Left forelimb (tissue), 1 donor: ENCODE measurements around the gene CLEC4M.

Experiments
- DNase-seq: peaks from one replicate; pipeline ENCODE4 v3.0.0-alpha.2; 2018; ENCODE audit warnings: low spot score

CLEC4M gene, protein sequence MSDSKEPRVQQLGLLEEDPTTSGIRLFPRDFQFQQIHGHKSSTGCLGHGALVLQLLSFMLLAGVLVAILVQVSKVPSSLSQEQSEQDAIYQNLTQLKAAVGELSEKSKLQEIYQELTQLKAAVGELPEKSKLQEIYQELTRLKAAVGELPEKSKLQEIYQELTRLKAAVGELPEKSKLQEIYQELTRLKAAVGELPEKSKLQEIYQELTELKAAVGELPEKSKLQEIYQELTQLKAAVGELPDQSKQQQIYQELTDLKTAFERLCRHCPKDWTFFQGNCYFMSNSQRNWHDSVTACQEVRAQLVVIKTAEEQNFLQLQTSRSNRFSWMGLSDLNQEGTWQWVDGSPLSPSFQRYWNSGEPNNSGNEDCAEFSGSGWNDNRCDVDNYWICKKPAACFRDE

DNA sequence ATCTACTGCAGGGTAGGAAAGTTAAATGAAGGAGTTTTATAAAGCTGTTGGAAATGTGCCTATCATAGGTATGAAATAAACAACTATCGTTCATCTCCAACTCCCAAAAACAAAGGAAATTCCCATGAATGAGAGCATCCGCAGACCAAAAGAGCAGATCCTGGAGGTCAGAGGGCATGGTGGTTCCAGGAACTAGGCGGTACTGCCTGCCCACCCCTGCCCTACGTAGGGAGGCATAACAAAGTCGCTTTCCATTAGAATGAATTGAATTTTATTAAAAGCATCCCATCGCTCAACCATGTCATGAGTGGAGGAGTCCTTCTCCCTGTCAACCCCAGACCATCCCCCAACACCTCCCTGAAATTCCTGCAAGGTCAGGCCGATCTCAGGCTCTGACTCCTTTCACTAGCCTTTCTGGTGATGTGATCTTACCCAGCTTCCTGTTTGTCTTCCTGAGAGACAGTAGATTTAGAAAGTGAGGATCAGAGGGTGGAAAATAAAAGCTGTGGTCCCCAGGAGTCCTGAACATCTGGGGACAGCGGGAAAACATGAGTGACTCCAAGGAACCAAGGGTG, at the start of gene CLEC4M:
Gene CLEC4M, plus strand, starts transcription at position 525 of the 575 bp plus-strand sequence. Its CDS starts 24 bp downstream, at position 549.
- no peak for DNase-seq

DNA sequence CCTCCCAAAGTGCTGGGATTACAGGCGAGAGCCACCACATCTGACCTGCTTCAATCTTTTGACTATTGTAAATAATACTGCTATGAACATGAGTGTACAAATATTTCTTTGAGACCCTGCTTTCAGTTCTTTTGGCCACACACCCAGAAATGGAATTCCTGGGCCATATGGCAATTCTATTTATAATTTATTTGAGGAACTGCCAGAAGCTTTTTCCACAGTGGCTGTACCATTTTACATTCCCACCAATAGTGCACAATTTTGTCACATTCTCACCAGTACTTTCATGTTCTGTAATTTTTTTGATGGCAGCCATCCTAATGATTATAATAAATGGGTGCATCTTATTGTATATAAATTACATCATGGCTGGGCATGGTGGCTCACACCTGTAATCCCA, 47.4 kb upstream of the CLEC4M start:
- no peak for DNase-seq

DNA sequence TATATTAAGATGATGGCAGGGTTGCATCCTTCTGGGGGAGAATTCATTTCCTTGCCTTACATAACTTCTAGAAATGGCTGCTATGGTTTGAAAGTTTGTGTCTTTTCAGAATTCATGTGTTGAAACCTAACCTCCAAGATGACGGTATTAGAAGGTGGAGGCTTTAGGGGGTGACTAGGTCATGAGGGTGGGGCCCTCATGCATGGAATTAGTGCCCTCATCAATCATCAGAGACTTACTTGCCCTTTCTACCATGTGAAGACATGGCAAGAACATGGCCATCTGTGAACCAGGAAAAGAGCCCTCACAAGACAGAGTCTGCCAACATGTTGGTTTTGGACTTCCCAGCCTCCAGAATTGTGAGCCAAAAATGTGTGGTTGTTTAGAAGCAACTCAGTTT, 46.3 kb upstream of the CLEC4M start:
- no peak for DNase-seq

DNA sequence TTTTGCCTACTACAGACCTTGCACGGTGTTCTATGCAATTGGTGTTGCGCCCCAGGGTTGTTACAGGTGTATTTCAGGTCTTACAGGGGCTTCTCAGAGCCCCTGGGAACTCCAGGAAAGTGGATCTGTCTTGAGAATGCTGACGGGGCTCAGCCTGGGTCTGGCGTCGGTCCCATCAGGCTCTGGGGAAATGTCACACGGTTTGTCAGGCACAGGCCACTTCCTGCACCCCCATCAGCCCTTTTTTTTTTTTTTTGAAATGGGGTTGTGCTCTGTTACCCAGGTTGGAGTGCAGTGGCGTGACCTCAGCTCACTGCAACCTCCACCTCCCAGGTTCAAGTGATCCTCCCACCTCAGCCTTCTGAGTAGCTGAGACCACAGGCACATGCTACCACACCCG, 44.4 kb upstream of the CLEC4M start:
- DNase-seq = no peak

DNA sequence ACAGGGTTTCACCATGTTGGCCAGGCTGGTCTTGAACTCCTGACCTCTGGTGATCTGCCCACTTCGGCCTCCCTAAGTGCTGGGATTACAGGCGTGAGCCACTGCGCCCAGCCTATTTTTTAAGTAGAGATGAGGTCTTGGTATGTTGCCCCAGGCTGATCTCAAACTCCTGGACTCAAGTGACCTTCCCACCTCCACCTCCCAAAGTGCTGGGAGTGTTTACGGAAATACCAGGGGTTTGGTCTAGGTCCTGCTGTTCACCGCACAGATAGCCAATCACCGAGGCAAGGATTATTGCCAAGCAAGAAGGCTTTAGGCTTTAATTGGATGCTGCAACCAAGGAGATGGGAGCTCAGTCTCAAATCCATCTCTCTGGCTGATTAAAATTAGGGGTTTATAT, 42.7 kb upstream of the CLEC4M start:
- no peak for DNase-seq

DNA sequence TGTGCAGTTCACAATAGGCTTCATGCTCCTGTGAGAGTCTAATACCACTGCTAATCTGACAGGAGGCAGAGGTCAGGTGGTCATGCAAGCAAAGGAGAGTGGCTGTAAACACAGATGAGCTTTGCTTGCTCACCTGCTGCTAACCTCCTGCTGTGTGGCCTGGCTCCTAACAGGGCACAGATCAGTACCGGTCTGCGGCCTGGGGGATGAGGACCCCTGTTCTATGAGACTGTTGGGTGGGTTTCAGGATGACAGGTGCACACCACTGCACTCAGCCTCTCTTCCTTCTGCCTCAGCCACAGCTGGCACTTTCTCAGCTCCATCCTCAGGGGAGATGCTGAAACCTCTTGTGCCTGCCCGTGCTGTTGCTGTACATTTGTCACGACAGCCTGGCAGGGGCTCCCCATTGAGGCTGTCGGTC, 40.8 kb upstream of the CLEC4M start:
- no peak for DNase-seq

DNA sequence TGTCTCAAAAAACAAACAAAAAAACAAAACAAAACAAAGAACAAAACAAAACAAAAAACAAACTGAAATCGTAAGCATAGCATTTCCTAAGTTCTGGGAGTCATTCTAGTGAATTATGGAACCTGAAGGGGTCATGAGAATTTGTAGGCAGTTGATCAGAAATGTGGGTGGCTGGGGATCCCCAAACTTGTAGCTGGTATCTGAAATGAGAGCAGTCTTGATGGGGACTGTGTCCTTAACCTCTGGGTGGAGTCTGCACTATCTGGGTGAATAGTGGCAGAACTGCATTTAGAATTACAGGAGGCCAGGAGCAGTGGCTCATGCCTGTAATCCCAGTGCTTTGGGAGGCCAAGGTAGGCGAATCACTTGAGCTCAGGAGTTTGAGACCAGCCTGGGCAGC, 37.3 kb upstream of the CLEC4M start:
- no peak for DNase-seq

DNA sequence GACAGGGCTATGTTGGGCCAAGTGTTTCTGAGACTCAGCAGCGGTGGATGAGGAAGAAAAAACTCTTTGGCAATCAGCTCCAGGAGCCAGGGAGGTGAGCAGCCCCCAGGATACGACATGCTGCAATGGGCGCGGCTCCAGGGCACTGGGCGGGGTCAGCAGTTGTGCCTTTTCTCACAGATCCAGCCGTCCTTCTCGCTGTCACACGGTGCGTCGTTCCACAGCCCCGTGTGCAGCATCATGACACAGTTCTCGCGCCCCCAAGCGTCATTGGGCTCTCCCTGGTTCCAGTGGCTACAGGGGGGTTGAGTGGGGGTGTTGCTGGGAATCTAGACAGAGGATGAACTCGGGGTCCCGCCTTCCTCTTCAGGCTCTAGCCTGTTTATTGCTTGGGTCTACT, 33.8 kb upstream of the CLEC4M start:
- DNase-seq = no peak

DNA sequence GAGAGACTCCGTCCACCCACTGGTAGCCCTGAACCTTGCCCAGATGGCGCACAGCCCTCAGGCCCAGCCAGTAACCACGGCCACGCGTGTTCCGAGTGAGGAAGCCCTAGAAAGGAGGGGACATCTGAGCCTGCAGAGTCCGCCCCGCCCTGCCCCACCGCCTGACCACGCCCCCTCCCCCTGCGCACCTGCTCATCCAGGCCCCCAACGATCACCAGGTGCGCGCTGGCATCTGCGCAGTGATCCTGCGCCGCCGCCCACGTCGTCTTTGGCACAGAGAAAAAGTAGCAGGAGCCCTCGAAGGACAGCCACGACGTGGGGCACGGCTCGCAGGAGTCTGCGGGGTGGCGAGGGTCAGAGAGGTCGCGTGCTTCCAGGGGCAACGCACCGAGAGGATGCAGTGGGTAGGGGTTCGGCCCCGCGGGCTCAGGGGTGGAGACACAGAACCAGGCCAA, 33.2 kb upstream of the CLEC4M start:
- no peak for DNase-seq

DNA sequence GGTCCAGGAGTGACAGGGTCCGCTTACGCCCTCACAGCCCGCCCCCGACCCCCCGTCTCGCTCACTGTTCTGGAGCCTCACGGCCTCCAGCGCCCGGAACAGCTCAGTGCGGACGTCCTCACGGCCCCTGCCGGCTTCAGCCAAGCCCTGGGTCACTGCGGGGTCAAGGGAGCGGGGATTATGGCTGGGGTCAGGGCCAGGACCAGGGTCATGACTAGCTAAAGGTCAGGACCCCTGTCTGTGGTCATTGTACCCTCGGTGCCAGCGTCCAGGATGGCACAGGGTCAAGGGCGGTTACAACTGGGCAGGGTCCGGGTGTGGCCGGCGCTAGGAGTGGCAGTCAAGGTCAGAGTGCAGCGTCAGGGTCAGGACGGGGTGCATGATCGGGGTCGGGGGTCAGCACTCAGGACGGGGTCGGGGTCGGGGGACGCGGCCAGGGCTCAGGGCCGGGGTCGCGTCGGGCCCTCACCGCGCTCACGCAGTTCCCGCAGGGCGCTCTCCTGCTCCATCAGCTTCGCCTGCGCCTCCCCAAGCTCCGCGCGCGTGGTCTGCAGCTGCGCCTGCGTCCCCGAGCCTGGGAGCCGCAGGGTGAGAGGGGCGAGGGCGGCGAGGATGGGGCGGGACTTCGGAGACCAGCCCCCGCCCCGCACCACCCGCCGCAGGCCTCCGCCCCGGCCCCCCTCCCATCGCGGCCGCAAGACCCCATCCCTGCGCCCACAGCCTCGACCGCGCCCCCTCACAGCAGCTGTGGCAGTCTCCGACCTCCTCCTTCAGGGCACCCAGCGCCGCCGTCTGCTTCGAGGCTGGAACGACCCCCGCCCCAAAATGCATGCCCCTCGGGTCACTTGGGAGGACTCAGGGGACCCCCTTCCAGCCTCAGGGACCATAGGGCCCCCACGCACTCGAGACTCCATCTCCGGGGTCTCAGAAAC, 32.5 kb upstream of the CLEC4M start:
- DNase-seq = no peak

DNA sequence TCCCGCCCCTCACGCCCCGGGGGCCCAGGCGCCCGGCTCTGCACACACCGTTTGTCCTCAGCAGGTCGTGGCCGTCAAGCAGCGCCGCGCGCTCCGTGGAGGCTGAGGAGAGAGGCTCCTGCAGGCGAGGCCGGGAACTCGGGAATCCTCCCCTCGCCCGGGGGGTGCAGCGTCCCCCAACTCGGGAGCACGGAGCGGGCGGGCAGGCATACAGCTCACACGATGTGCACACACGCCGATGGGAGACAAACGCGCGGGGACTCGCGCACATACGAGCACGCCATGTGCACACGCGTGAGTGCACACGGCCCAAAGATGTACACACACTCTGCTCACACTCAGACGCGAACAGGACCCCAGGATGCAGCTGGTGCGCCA, 31.8 kb upstream of the CLEC4M start:
- no peak for DNase-seq

DNA sequence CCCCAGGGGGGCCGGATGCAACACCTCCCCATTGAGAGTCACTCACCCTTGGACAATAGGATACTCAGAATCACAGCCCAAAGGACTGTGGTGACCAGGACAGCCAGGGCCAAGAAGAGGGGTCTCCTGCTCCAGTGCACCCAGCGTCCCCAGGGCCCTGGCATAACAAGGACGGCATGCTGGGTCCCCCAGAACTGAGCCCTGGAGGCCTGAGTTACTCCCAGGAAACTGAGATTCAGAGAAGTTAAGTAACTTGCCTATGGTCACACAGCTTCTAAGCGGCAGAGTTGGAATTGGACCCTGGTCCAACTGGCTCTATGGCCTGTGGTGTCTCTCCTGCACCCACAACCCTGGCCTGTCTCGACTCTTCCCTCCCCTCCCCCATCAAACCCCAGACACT, 31.4 kb upstream of the CLEC4M start:
- no peak for DNase-seq

DNA sequence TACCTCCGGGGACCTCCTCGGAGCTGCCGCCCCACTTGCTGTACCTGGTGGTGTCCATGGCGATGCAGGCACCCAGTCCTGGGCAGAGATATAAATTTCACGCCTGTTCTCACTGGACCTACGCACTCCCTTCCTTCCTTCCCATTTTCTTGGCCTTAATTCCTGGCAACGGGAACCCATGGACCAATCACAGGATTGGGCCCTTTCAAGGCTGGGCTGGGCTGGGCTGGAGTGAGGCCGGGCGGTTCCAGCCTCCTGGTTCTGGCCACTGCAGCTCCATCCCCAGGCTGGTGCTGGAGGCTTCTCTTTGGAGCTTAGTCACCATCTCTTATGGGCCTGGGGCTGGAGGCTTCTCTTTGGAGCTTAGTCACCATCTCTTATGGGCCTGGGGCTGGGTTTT, 31.0 kb upstream of the CLEC4M start, which contains the start of gene CLEC4G:
Gene CLEC4G, minus strand, starts transcription at position 66 of the 400 bp plus-strand sequence. Its CDS starts 8 bp downstream, at position 58.
- no peak for DNase-seq

DNA sequence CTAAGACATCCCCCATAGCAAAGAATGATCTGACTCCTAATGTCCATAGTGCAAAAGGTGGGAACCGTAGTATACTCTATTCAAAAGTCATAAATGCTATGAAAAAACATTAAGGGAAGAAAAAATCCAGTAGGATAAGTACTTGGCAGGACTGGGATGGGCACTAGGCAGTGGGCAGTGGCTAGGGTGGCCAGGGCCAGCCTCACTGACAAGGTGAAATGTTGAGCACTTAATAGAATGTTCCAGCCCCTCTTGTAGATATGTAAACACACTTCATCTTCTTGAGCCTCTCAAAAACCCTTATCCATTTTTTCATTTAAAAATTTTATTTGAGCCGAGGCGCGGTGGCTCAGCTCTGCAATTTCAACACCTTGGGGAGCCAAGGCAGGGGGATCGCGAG, 29.7 kb upstream of the CLEC4M start:
- DNase-seq = no peak

DNA sequence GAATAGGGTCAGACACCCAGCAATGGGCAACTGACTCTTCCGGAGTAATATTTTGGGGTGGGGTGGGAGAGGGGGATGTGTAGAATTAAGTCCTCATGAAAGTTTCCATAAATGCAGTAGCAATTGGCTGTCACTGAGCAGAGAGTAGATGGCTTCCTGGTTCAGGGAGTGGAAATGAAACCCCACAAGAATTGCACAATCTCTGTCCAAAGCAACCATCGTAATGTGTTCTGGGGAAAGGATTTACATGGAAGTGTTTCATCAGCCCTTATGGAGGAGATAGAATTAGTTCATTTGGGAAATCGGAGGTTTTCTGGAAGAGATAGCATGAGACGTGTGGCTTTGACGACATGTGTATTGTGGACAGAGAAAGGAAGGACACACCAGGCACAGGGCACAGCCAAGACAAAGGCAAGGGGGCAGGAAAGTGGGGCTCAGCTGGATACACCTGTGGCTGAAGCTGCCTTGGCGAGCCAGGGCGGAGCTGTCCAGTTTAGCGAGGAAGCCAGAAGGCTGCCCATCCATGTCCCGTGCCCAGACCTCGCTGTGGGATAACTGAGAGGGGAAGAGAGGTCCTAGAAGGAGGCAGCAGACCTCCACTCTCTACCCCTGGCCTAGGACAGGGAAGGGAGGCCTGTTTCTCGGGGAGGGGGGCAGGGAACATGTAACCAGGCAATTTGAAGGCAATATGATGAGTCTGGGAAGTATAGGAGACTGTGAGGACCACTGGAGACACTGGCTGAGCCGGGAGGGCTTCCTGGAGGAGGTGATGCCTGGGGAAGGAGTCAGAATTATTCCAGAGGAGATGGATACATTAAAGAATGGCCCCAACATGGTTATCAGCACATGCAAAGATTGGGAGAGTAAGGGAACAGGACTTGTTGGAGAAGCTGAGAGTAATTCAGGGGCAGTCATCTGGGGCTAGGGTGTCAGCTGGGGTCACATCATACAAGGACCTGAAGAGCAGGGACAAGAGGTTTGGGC, 28.5 kb upstream of the CLEC4M start:
- DNase-seq = no peak

DNA sequence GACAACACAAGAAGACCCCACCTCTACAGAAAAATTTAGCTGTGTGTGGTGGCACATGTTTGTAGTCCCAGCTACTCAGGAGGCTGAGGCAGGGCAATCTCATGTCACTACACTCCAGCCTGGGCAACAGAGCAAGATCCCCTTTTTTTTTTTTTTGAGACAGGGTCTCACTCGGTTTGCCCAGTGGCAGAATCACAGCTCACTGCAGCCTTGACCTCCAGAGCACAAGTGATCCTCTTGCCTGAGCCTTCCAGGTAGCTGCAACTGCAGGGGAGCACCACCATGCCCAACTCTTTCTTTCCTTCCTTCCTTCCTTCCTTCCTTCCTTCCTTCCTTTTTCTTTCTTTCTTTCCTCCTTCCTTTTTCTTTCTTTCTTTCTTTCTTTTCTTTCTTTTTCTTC, 26.9 kb upstream of the CLEC4M start:
- DNase-seq = no peak

DNA sequence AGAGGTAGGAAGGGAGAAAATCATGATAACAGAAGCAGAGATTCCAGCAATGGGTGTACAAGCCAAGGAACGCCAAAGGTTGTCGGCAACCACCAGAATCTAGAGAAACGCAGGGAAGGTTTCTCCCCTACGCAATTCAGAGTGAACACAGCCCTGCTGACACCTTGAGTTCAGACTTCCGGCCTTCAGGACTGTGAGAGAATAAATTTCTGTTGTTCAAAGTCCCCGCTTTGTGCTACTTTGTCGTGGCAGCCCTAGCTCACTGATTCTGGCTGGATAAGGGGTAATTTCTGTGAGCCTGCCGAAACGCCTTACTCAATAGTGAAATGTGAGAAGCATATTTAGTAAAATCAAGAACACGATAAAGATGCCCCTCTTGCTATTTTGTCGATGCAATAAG, 25.8 kb upstream of the CLEC4M start:
- no peak for DNase-seq

DNA sequence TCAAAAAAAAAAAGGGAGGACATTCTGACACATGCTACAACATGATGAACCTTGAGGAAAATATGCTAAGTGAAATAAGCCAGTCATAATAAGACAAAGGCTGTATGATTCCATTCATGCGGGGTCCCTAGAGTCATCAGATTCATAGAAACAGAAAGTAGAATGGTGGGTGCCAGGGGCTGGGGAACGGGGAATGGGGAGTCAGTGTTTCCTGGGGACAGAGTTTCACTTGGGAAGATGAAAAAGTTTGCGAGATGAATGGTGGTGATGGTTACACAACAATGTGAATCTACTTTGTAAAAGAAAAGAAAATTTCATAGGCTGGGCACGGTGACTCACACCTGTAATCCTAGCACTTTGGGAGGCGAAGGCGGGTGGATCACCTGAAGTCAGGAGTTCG, 25.0 kb upstream of the CLEC4M start:
- no peak for DNase-seq

DNA sequence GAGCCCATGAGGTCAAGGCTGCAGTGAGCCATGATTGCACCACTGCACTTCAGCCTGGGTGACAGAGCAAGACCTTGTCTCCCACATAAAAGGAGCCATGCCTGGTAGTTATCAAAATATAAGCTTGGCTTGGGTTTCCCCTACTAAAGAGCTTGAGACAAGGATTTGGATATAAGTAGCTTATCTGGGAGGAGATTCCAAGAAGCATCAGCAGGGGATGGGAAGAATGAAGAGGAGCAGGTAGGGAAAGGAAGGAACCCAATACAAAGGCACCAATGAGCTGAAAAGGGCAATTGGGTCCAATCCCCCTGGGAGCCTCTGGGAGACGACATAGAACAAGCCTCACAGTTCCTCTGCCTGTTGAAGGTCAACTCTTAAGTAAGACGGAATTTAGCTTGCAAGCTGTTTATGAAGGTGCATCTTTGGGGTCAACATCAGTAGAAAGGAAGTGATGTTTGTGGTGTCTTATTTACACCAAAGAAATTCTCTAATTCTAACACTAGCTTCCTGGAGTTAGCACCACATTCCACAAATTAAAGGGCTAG, 23.8 kb upstream of the CLEC4M start:
- DNase-seq = no peak

DNA sequence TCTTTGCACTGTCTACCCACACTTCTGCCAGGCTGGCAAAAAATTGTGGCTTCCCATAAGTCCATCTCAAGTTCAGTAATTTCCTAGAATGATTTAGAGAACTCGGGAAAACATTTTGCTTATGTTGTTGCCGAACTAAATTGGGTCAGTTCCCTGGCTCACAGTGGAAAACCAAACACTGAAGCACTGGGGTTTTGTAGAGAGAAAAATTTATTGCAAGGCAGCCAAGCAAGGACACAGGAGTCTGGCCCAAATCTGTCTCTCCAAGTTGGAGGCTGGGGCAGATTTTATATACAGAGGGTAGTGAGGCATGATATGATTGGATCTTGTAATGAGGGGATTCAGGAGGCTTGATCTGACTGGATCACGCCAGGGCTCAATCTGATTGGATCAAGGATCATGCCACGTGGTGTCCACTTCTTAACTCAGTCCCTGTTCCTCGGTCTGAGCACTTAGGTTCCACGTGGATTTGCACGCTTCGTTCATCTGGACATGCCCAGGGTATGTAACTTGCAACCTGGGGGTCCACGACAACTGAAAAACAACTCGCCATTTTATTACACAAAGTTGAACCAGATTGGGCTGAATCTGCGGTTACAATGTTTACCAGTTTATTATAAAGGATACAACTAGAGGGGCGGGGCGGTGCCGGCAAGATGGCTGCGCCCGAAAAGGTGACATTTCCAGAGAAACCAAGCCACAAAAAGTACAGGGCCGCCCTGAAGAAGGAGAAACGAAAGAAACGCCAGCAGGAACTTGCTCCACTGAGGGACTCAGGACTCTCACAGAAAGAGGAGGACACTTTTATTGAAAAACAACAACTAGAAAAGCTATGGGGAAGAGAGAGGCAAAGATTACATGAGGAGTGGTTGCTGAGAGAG, 23.0 kb upstream of the CLEC4M start:
- DNase-seq = no peak
